HL-60 (cell line): ENCODE data around the gene ETF1.

Experiments used
- DNase-seq, 2 experiments: peaks; one replicate each; pipeline ENCODE4 v3.0.0-alpha.2; 2010 to 2020; ENCODE audit warnings: low read depth in 1 of 2, low spot score in 1 of 2
- H3K27ac ChIP-seq: fragments of 250-450 bp; sonication (Bioruptor Pico); replicated peaks from 2 replicates; pipeline ENCODE4 v1.5.1; 2020; ENCODE audit warnings: mild to moderate bottlenecking, moderate library complexity
- H3K27me3 ChIP-seq: fragments of 250-450 bp; sonication (Bioruptor Pico); 2 replicates; pipeline ENCODE4 v1.5.1; 2021; ENCODE audit warnings: mild to moderate bottlenecking, moderate library complexity; ENCODE audit not compliant: insufficient read depth, poor library complexity, severe bottlenecking
- H3K4me3 ChIP-seq: replicated peaks from 2 replicates; pipeline ENCODE4 v1.5.1; 2011; ENCODE audit warnings: mild to moderate bottlenecking, control low read depth, low read length; ENCODE audit not compliant: insufficient read depth
- GABPA ChIP-seq: IDR thresholded peaks from 2 replicates; pipeline ENCODE4 v1.6.1; 2012; ENCODE audit warnings: low read depth
- POLR2AphosphoS5 ChIP-seq: IDR thresholded peaks from 2 replicates; pipeline ENCODE4 v1.6.1; 2012; ENCODE audit warnings: low read depth
- REST ChIP-seq: IDR thresholded peaks from 2 replicates; pipeline ENCODE4 v1.6.1; 2012; ENCODE audit warnings: low read depth; ENCODE audit not compliant: insufficient replicate concordance
- SPI1 ChIP-seq: IDR thresholded peaks from 2 replicates; pipeline ENCODE4 v1.6.1; 2012; ENCODE audit warnings: low read depth, mild to moderate bottlenecking, borderline replicate concordance
- TF ChIP-seq, protein P1 (sequence below): IDR thresholded peaks from one replicate; pipeline ENCODE4 v1.5.1; 2011; ENCODE audit warnings: low read length, control low read depth, inconsistent platforms; ENCODE audit not compliant: insufficient read depth

ETF1 gene

DNA sequence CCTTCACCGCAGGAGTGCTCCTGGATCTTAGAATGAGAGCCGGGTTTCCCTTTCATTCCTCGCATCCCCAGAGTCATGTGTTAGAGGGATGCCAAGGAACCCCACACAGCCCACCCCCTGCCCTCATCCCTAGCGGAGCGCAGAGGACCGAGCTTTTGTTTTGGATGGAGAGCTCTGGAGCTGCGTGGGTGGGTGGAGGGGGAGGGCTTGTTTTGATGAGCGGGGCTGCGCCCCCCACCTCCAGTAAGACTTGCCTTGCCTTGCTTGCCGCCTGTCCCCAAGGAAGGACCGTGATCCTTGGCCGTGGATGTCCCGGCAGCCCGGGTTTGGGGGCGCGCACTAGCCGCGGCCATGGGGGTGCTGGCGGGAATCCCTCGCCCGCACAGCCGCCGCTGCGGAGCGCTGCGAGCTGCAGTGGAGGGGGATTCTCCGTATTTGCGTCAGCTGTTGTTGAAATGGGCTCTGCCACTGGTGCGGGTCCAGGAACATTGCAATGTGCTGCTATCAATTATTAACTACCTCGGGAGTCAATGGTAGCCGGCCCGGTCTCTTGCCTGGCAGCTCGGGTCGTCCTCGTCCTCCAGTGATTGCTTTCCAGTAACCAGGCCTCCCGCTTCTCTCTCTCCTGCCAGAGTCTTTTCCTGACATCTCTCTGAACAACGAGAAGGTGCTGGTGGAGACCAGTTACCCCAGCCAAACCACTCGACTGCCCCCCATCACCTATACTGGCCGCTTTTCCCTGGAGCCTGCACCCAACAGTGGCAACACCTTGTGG, 76.7 kb downstream of the ETF1 start:
- Histone ChIP-seq H3K4me3 (peak overlapping the region; percentile 58), H3K27me3 (no peaks in the 10 kb centered on the region), H3K27ac (no peak overlapping the region)
- no peak for TF ChIP-seq REST
- no peak for TF ChIP-seq GABPA
- TF ChIP-seq, protein P1, sequence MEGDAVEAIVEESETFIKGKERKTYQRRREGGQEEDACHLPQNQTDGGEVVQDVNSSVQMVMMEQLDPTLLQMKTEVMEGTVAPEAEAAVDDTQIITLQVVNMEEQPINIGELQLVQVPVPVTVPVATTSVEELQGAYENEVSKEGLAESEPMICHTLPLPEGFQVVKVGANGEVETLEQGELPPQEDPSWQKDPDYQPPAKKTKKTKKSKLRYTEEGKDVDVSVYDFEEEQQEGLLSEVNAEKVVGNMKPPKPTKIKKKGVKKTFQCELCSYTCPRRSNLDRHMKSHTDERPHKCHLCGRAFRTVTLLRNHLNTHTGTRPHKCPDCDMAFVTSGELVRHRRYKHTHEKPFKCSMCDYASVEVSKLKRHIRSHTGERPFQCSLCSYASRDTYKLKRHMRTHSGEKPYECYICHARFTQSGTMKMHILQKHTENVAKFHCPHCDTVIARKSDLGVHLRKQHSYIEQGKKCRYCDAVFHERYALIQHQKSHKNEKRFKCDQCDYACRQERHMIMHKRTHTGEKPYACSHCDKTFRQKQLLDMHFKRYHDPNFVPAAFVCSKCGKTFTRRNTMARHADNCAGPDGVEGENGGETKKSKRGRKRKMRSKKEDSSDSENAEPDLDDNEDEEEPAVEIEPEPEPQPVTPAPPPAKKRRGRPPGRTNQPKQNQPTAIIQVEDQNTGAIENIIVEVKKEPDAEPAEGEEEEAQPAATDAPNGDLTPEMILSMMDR, result no peak
- no peak for TF ChIP-seq POLR2AphosphoS5
- no peak for TF ChIP-seq SPI1
- no peak for DNase-seq

DNA sequence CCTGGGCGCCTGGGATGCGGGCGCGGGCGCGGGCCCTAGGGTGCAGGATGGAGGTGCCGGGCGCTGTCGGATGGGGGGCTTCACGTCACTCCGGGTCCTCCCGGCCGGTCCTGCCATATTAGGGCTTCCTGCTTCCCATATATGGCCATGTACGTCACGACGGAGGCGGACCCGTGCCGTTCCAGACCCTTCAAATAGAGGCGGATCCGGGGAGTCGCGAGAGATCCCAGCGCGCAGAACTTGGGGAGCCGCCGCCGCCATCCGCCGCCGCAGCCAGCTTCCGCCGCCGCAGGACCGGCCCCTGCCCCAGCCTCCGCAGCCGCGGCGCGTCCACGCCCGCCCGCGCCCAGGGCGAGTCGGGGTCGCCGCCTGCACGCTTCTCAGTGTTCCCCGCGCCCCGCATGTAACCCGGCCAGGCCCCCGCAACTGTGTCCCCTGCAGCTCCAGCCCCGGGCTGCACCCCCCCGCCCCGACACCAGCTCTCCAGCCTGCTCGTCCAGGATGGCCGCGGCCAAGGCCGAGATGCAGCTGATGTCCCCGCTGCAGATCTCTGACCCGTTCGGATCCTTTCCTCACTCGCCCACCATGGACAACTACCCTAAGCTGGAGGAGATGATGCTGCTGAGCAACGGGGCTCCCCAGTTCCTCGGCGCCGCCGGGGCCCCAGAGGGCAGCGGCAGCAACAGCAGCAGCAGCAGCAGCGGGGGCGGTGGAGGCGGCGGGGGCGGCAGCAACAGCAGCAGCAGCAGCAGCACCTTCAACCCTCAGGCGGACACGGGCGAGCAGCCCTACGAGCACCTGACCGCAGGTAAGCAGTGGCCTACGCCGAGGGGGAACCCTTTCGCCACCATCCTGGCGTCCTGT, 77.5 kb downstream of the ETF1 start, which contains the start of gene EGR1:
Gene EGR1, plus strand, starts transcription at position 219 of the 864 bp plus-strand sequence. Its CDS starts 283 bp downstream, at position 502.
- peak; percentile 58 to 83 for DNase-seq
- Histone ChIP-seq H3K27ac (peak within 1 kb of the TSS; percentile 94), H3K27me3 (no peaks in the 10 kb centered on the region), H3K4me3 (peak within 1 kb of the TSS; percentile 58)
- TF ChIP-seq, protein P1, result no peak
- TF ChIP-seq POLR2AphosphoS5 (peak; percentile 43; the same call in 1 of the 2 replicates), GABPA (no peak), SPI1 (no peak), REST (no peak)

DNA sequence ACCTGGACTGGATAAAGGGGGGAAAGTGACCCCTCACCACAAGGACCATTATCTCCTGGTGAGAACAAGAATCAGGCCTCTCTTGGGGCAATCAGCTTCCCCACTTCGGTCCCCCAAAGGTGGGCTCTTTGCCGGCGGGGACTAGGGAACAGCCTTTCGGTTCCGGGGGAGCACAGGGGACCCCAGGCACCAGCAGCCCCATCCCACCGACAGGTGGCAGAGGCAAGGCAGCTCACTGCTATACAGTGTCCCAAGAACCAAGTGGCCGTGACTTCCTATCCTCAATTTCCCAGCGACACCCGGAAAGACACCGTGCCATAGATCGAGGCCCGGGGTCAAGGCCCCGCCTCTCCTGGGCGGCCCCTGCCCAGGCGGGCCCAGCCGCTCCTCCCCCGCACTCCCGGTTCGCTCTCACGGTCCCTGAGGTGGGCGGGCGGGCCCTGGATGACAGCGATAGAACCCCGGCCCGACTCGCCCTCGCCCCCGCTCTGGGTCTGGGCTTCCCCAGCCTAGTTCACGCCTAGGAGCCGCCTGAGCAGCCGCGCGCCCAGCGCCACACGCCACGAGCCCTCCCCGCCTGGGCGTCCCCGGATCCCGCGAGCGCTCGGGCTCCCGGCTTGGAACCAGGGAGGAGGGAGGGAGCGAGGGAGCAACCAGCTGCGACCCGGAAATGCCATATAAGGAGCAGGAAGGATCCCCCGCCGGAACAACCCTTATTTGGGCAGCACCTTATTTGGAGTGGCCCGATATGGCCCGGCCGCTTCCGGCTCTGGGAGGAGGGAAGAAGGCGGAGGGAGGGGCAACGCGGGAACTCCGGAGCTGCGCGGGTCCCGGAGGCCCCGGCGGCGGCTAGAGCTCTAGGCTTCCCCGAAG, 78.4 kb downstream of the ETF1 start:
- Histone ChIP-seq H3K4me3 (peak overlapping the region; percentile 58), H3K27ac (peak overlapping the region; percentile 94), H3K27me3 (no peaks in the 10 kb centered on the region)
- TF ChIP-seq POLR2AphosphoS5 (peak; percentile 37; the same call in 1 of the 2 replicates), REST (no peak)
- TF ChIP-seq, protein P1, result no peak
- DNase-seq, result peak; percentile 77 to 94
